Measurements from ENCODE around the gene LRP1. TPM values are rescaled to one million over a fixed set of nuclear protein-coding genes. Genes with fewer than 3 reads are reported as not detected.

Gene LRP1
- total RNA-seq, 1 donor from 2014 or later: 62.7 TPM

- no peak overlapping the region for H3K27ac Mint-ChIP-seq (ENCODE audit: unreplicated experiment)
- H3K36me3 Mint-ChIP-seq (ENCODE audit: low read depth): peaks cover 8% of the 10 kb centered on the region
- H3K9me3 Mint-ChIP-seq: no peaks in the 10 kb centered on the region
- no peaks in the 10 kb centered on the region for H3K27me3 Mint-ChIP-seq (ENCODE audit: low read depth)
- no peak overlapping the region for H3K4me3 Mint-ChIP-seq
- TF ChIP-seq CTCF (conservative IDR thresholded peaks at IDR 0.05): no peak
- DNase-seq (ENCODE audit: low read depth, low spot score): no peak
- H3K4me1 Mint-ChIP-seq: peaks cover 7% of the 10 kb centered on the region
Measured at GRCh38 chr12:57177354-57177753, 49.1 kb downstream of the LRP1 start.

- Mint-ChIP-seq H3K4me3 (no peak overlapping the region), H3K27ac (ENCODE audit: unreplicated experiment) (no peak overlapping the region), H3K4me1 (peaks cover 6% of the 10 kb centered on the region), H3K27me3 (ENCODE audit: low read depth) (no peaks in the 10 kb centered on the region), H3K36me3 (ENCODE audit: low read depth) (peaks cover 12% of the 10 kb centered on the region), H3K9me3 (no peaks in the 10 kb centered on the region)
- TF ChIP-seq CTCF (conservative IDR thresholded peaks at IDR 0.05): no peak
- DNase-seq (ENCODE audit: low read depth, low spot score): no peak
Measured at GRCh38 chr12:57178213-57178612, 49.9 kb downstream of the LRP1 start.

- H3K9me3 Mint-ChIP-seq: no peaks in the 10 kb centered on the region
- peaks cover 12% of the 10 kb centered on the region for H3K36me3 Mint-ChIP-seq (ENCODE audit: low read depth)
Measured at GRCh38 chr12:57179331-57180086, 51.2 kb downstream of the LRP1 start.

GRCh38 chr12:57180321-57180989 is 52.2 kb downstream of the LRP1 start:
- no peak for TF ChIP-seq CTCF (conservative IDR thresholded peaks at IDR 0.05)
- no peaks in the 10 kb centered on the region for H3K27me3 Mint-ChIP-seq (ENCODE audit: low read depth)
- no peaks in the 10 kb centered on the region for H3K9me3 Mint-ChIP-seq
- peaks cover 12% of the 10 kb centered on the region for H3K36me3 Mint-ChIP-seq (ENCODE audit: low read depth)
- H3K4me1 Mint-ChIP-seq: peaks cover 6% of the 10 kb centered on the region
- H3K27ac Mint-ChIP-seq (ENCODE audit: unreplicated experiment): no peak overlapping the region
- no peak overlapping the region for H3K4me3 Mint-ChIP-seq
- DNase-seq (ENCODE audit: low read depth, low spot score): no peak

More at GRCh38 chr12:57179331-57180086, 51.2 kb downstream of the LRP1 start:
- Mint-ChIP-seq H3K27me3 (ENCODE audit: low read depth) (no peaks in the 10 kb centered on the region), H3K4me3 (no peak overlapping the region), H3K4me1 (peaks cover 6% of the 10 kb centered on the region), H3K27ac (ENCODE audit: unreplicated experiment) (no peak overlapping the region)
- no peak for TF ChIP-seq CTCF (conservative IDR thresholded peaks at IDR 0.05)
- no peak for DNase-seq (ENCODE audit: low read depth, low spot score)

GRCh38 chr12:57181072-57181471 is 52.8 kb downstream of the LRP1 start:
- no peak overlapping the region for H3K4me3 Mint-ChIP-seq
- H3K27ac Mint-ChIP-seq (ENCODE audit: unreplicated experiment): no peak overlapping the region
- no peaks in the 10 kb centered on the region for H3K9me3 Mint-ChIP-seq
- no peaks in the 10 kb centered on the region for H3K27me3 Mint-ChIP-seq (ENCODE audit: low read depth)
- peaks cover 12% of the 10 kb centered on the region for H3K36me3 Mint-ChIP-seq (ENCODE audit: low read depth)
- no peak for DNase-seq (ENCODE audit: low read depth, low spot score)
- peaks cover 6% of the 10 kb centered on the region for H3K4me1 Mint-ChIP-seq
- TF ChIP-seq CTCF (conservative IDR thresholded peaks at IDR 0.05): no peak

Data from neural crest cell (in vitro differentiated cells).